GM12878 (cell line): ENCODE results near the gene MAST4. TPM values are rescaled to one million over a fixed set of nuclear protein-coding genes. Genes with fewer than 3 reads are reported as not detected.

Experiments
- ATAC-seq: fragments of 200-7000 bp; cut with Tn5 transposase; 3 replicates; pipeline ENCODE4 v1.9.1; 2020; ENCODE audit warnings: mild to moderate bottlenecking, moderate library complexity
- BruUV-seq: library from RNA; stranded (reverse); fragments of 400-500 nt; replicated peaks from 2 replicates; lab custom pipeline; 2021; lab: Mats Ljungman, UMichigan
- CTCF ChIA-PET: fragments of 300-600 bp; sonication (Branson Sonifier 250); formaldehyde crosslinking; extraction: SDS; loops from one replicate; lab custom pipeline; 2021; ENCODE audit warnings: inconsistent platforms; lab: Yijun Ruan, JAX
- POLR2A ChIA-PET: fragments of 350-600 bp; formaldehyde crosslinking; extraction: SDS; loops from one replicate; lab custom pipeline; 2021; ENCODE audit warnings: inconsistent platforms; lab: Charles Lee
- RAD21 ChIA-PET: fragments of 300-600 bp; sonication (Branson Sonifier 250); formaldehyde crosslinking; loops from one replicate; lab custom pipeline; 2023; ENCODE audit warnings: antibody characterized with exemption; ENCODE audit not compliant: unreplicated experiment; lab: Charles Lee
- SMC1A ChIA-PET: fragments of 300-600 bp; sonication (Branson Sonifier 250); formaldehyde crosslinking; loops from one replicate; lab custom pipeline; 2023; ENCODE audit not compliant: unreplicated experiment, uncharacterized antibody; lab: Charles Lee
- DNase-seq: peaks from one replicate; pipeline ENCODE4 v3.0.0-alpha.2; 2011; ENCODE audit warnings: low read depth, low spot score
- FAIRE-seq: peaks from 3 replicates; lab custom pipeline; 2011; peaks lifted over from hg19 to GRCh38; lab: Jason Lieb, UNC
- H2AFZ ChIP-seq: 2 replicates; pipeline ENCODE4 v1.6.0; 2011; ENCODE audit warnings: low read depth, low read length, control low read depth; ENCODE audit not compliant: control insufficient read depth
- H3K27ac ChIP-seq: 2 replicates; pipeline ENCODE4 v1.5.1; 2011; ENCODE audit warnings: control low read depth; ENCODE audit not compliant: control insufficient read depth, insufficient read depth
- H3K27me3 ChIP-seq, 2 experiments: replicated peaks in 1 of 2; 2 replicates each; pipeline versions ENCODE4 v1.6.0 to v1.6.1; 2011; ENCODE audit warnings: low read length in 1 of 2; ENCODE audit not compliant: control insufficient read depth in 2 of 2, insufficient read depth in 2 of 2
- H3K36me3 ChIP-seq, 2 experiments: 2 replicates each; pipeline ENCODE4 v1.5.1; 2011; ENCODE audit warnings: low read length in 1 of 2; ENCODE audit not compliant: control insufficient read depth in 2 of 2, insufficient read depth in 2 of 2
- H3K4me1 ChIP-seq: 2 replicates; pipeline ENCODE4 v1.6.1; 2011; ENCODE audit warnings: mild to moderate bottlenecking, low read length, moderate library complexity, mixed read lengths; ENCODE audit not compliant: control insufficient read depth, insufficient read depth
- H3K4me2 ChIP-seq: 2 replicates; pipeline ENCODE4 v1.6.0; 2011; ENCODE audit warnings: control low read depth; ENCODE audit not compliant: control insufficient read depth, insufficient read depth
- H3K4me3 ChIP-seq: fragments of 200-600 bp; sonication (generic); 2 replicates; pipeline ENCODE4 v1.5.1; 2016
- H3K79me2 ChIP-seq: 2 replicates; pipeline ENCODE4 v1.6.0; 2011; ENCODE audit warnings: low read length; ENCODE audit not compliant: control insufficient read depth, insufficient read depth
- H3K9ac ChIP-seq: 2 replicates; pipeline ENCODE4 v1.8.0; 2011; ENCODE audit warnings: low read length, control low read depth, mixed read lengths; ENCODE audit not compliant: control insufficient read depth, insufficient read depth
- H3K9me3 ChIP-seq: replicated peaks from 3 replicates; pipeline ENCODE4 v1.5.1; 2011; ENCODE audit warnings: mild to moderate bottlenecking, low read length; ENCODE audit not compliant: control insufficient read depth, insufficient read depth
- H4K20me1 ChIP-seq: 2 replicates; pipeline ENCODE4 v1.6.0; 2011; ENCODE audit not compliant: control insufficient read depth, insufficient read depth
- BRCA1 ChIP-seq: IDR thresholded peaks from 2 replicates; pipeline ENCODE4 v1.6.1; 2011; ENCODE audit warnings: low read depth, low read length, improper control_type of control experiment
- CREB1 ChIP-seq: IDR thresholded peaks from 2 replicates; pipeline ENCODE4 v1.6.1; 2012; ENCODE audit warnings: low read depth, mild to moderate bottlenecking, inconsistent platforms
- EP300 ChIP-seq, 2 experiments: fragments of 150-350 bp in 1 of 2; IDR thresholded peaks; 2 replicates each; pipeline ENCODE4 v1.6.1; 2011 to 2012; ENCODE audit warnings: low read depth in 2 of 2, low read length in 2 of 2, borderline replicate concordance in 1 of 2, improper control_type of control experiment in 1 of 2, inconsistent platforms in 1 of 2; ENCODE audit not compliant: control insufficient read depth in 1 of 2
- HCFC1 ChIP-seq: fragments of 150-350 bp; IDR thresholded peaks from 2 replicates; pipeline ENCODE4 v1.6.1; 2014; ENCODE audit warnings: low read length
- JUND ChIP-seq: IDR thresholded peaks from 2 replicates; pipeline ENCODE4 v1.6.1; 2012; ENCODE audit warnings: low read depth, mild to moderate bottlenecking, low read length, improper control_type of control experiment, moderate library complexity
- PML ChIP-seq: IDR thresholded peaks from 2 replicates; pipeline ENCODE4 v1.6.1; 2012; ENCODE audit warnings: low read length, inconsistent platforms
- STAT1 ChIP-seq: fragments of 450-650 bp; conservative IDR thresholded peaks from 2 replicates; pipeline ENCODE4 v1.6.1; 2014; ENCODE audit warnings: antibody characterized with exemption, mild to moderate bottlenecking
- TCF7 ChIP-seq: IDR thresholded peaks from 2 replicates; pipeline ENCODE4 v1.6.1; 2014; ENCODE audit warnings: antibody characterized with exemption, borderline replicate concordance
- USF2 ChIP-seq: IDR thresholded peaks from 2 replicates; pipeline ENCODE4 v1.6.1; 2011; ENCODE audit warnings: low read depth, low read length, improper control_type of control experiment, borderline replicate concordance
- ZNF24 ChIP-seq: fragments of 450-650 bp; IDR thresholded peaks from 2 replicates; pipeline ENCODE4 v1.6.1; 2017; ENCODE audit warnings: antibody characterized with exemption, mild to moderate bottlenecking
- ZNF274 ChIP-seq: IDR thresholded peaks from one replicate; pipeline ENCODE4 v1.8.0; 2011; ENCODE audit not compliant: insufficient read length, insufficient read depth
- WGBS: methylation state at CpG from one replicate; pipeline ENCODE4 v1.1.6; 2016; ENCODE audit warnings: low lambda C conversion rate; ENCODE audit not compliant: insufficient replicate concordance, insufficient coverage; ENCODE audit errors: missing lambda C conversion rate; 5-methylcytosine and 5-hydroxymethylcytosine counted together
- in situ Hi-C: fragments of 300-500 bp; cut with MboI; formaldehyde crosslinking; loops from 9 replicates; pipeline ENCODE4 v1.14.3; 2018; ENCODE audit warnings: mixed read lengths
- intact Hi-C: fragments of 100-400 bp; cut with micrococcal nuclease; formaldehyde crosslinking; loops from one replicate; pipeline ENCODE4 v1.14.2; 2022; ENCODE audit not compliant: unreplicated experiment
- polyA plus RNA-seq, 11 experiments: library from polyadenylated mRNA; depleted of rRNA in 4 of 11; unstranded in 6 of 11; stranded (reverse) in 5 of 11; fragments of >200 nt; fragmentation: Nextera tagmentation in 4 of 11; fragmentation: Illumina TruSeq in 1 of 11; extraction: Ambion mirVana in 4 of 11; extraction: Trizol in 1 of 11; gene quantifications; 1 replicate in 1 of 11; 2 replicates in 10 of 11; pipeline versions ENCODE4 v1.2.1 to v1.2.3, GENCODE V29; 2011 to 2016; ENCODE audit warnings: inconsistent platforms in 2 of 11, missing spikeins in 2 of 11, low read depth in 1 of 11
- total RNA-seq, 4 experiments: library from RNA; depleted of rRNA in 3 of 4; stranded (reverse); fragments of >200 nt in 3 of 4; fragmentation: Illumina TruSeq in 1 of 4; extraction: Trizol in 1 of 4; gene quantifications; 2 replicates each; pipeline versions ENCODE4 v1.2.1 to v1.2.3, GENCODE V29; 2013 to 2021
- TF ChIP-seq, protein P1 (sequence below): IDR thresholded peaks from 2 replicates; pipeline ENCODE4 v1.6.1; 2012; ENCODE audit warnings: mild to moderate bottlenecking, low read depth, low read length

Gene MAST4
- total and polyA plus RNA-seq, 10 of the 15 experiments (the other 5 are each of a cell fraction or from before 2014, with no cell fraction given) = 0.02 to 1.6 (median 0.29) TPM; not detected in 1

DNA sequence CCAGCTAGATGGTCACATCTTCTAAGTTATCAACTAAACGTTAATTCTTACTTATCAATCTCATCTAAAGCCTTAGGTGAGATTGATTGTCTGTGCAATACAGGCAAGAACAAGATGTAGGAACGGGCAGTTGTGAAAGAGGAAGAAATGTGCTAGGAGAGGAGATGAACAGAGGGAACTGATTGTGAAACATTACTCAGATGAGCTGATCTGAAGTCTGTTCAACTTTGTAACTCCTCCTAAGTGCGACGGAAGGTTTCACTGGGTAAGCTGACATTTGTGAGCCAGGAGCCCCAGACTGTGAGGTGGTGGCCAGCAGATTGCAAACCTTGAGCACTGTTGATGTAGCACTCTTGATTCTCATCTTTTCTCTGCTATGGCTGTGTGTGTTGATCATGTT, 396.4 kb downstream of the MAST4 start:
- Histone ChIP-seq H3K4me3 (no peak overlapping the region), H3K4me2 (no peak overlapping the region), H3K36me3 (no peaks in the 10 kb centered on the region), H2AFZ (no peak overlapping the region), H3K79me2 (no peaks in the 10 kb centered on the region), H3K4me1 (no peaks in the 10 kb centered on the region; the same call in 1 of the 2 replicates), H3K27ac (no peak overlapping the region), H3K27me3 (no peaks in the 10 kb centered on the region; a peak in 1 of 4 replicates), H3K9ac (no peak overlapping the region), H3K9me3 (no peaks in the 10 kb centered on the region), H4K20me1 (no peaks in the 10 kb centered on the region)
- no peak for ATAC-seq
- POLR2A ChIA-PET = no interaction called here
- BruUV-seq = no TSS peak
- WGBS = under 1% methylated on average over 4 of the region's 4 CpGs
- no peak for FAIRE-seq
- RAD21 ChIA-PET = interaction anchor here (1.1 kb wide), 1 partner anchor 169 kb away, joined by 3 read pairs; no protein-coding TSS in a partner anchor
- no peak for DNase-seq
- SMC1A ChIA-PET = no interaction called here
- in situ Hi-C loops = loop anchor here (5.0 kb wide), 1 partner anchor 220 kb away; no protein-coding TSS in a partner anchor
- TF ChIP-seq BRCA1 = no peak
- TF ChIP-seq STAT1 = no peak
- TF ChIP-seq, protein P1, sequence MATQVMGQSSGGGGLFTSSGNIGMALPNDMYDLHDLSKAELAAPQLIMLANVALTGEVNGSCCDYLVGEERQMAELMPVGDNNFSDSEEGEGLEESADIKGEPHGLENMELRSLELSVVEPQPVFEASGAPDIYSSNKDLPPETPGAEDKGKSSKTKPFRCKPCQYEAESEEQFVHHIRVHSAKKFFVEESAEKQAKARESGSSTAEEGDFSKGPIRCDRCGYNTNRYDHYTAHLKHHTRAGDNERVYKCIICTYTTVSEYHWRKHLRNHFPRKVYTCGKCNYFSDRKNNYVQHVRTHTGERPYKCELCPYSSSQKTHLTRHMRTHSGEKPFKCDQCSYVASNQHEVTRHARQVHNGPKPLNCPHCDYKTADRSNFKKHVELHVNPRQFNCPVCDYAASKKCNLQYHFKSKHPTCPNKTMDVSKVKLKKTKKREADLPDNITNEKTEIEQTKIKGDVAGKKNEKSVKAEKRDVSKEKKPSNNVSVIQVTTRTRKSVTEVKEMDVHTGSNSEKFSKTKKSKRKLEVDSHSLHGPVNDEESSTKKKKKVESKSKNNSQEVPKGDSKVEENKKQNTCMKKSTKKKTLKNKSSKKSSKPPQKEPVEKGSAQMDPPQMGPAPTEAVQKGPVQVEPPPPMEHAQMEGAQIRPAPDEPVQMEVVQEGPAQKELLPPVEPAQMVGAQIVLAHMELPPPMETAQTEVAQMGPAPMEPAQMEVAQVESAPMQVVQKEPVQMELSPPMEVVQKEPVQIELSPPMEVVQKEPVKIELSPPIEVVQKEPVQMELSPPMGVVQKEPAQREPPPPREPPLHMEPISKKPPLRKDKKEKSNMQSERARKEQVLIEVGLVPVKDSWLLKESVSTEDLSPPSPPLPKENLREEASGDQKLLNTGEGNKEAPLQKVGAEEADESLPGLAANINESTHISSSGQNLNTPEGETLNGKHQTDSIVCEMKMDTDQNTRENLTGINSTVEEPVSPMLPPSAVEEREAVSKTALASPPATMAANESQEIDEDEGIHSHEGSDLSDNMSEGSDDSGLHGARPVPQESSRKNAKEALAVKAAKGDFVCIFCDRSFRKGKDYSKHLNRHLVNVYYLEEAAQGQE = no peak
- no peak for TF ChIP-seq CREB1
- no peak for TF ChIP-seq USF2
- no peak for TF ChIP-seq ZNF24
- TF ChIP-seq HCFC1 = no peak
- TF ChIP-seq TCF7 = no peak
- TF ChIP-seq ZNF274 = no peak
- no peak for TF ChIP-seq JUND
- no peak for TF ChIP-seq PML
- no peak for TF ChIP-seq EP300 (IDR thresholded peaks at IDR 0.05; ENCODE audit: borderline replicate concordance in 1 of 2, control insufficient read depth in 1 of 2, low read depth in 2 of 2, low read length in 2 of 2)
- CTCF ChIA-PET = interaction anchor here (1.1 kb wide), 1 partner anchor 10 kb away, joined by 4 read pairs; no protein-coding TSS in a partner anchor
- intact Hi-C loops = no loop called here
